NCI-H510A treated with DMSO at 0.1 percent for 48 hours (cell line): ENCODE data around the gene SBNO1.
"Not testable (repeated sequence)": the region's sequence is repeated elsewhere in the genome, so short reads cannot be mapped to it uniquely, and the experiment has no call there.

Experiments used
- DNase-seq: peaks from one replicate; lab custom pipeline; 2025; lab: John Stamatoyannopoulos, UW

SBNO1 gene

DNA sequence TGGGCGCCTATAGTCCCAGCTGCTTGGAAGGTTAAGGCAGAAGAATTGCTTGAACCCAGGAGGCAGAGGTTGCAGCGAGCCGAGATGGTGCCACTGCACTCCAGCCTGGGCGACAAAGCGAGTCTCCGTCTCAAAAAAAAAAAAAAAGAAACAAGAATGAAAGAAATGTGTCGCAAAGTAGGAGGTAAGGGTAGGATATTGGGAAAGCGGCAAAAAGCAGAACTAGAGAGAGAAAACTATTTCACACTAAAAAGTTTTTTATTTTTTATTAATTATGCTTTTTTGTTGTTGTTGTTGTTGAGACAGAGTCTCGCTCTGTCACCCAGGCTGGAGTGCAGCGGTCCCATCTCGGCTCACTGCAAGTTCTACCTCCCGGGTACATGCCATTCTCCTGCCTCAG lies 17.7 kb downstream of the SBNO1 start:
- no peak for DNase-seq

GRCh38 chr12:123344086-123344485 lies 20.6 kb downstream of the SBNO1 start:
- no peak for DNase-seq

DNA sequence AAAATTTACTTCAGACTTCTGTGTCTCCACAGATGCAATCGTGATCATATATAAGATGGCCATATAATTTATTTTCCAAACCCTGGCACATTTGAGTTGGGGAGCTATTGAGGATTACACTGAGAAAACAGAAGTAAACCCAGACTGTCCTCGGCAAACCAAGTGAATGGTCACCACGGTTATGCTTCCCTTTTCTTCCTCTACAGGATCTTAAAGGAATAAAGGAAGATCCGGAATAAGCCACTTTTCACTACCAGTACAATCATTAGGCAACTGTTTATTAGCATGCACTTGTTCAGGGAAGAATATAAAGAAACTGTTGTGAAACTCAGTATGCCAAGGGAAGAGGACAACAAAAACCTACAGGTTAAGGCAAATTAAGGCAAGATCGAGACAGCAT lies 27.6 kb downstream of the SBNO1 start:
- DNase-seq: no peak

- DNase-seq: no peak
Observed at GRCh38 chr12:123336530-123336929, 28.1 kb downstream of the SBNO1 start.

- no peak for DNase-seq
Observed at GRCh38 chr12:123335490-123335889, 29.2 kb downstream of the SBNO1 start.

DNA sequence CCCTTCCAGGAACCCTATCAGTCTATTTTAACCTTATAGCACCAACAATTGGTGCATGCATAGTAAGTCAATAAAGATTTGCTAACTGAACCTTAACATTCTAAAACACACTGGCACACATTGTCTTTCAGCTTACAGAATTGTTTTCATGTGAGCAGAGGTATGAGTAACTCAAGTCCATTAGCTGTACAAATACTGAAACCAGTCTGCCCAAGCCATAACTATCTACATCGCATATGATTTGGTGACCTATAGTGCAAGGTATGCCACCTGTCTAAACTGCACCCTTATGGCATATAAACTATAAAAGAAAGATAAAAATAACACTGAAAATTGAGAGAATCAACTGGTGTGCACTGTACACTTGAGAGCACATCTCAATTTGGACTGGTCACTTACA lies 34.8 kb downstream of the SBNO1 start:
- no peak for DNase-seq

GRCh38 chr12:123319826-123320225 lies 44.8 kb downstream of the SBNO1 start:
- DNase-seq: no peak

GRCh38 chr12:123319273-123319672 lies 45.4 kb downstream of the SBNO1 start:
- DNase-seq: no peak

GRCh38 chr12:123313046-123313445 lies 51.6 kb downstream of the SBNO1 start:
- not testable (repeated sequence) for DNase-seq

DNA sequence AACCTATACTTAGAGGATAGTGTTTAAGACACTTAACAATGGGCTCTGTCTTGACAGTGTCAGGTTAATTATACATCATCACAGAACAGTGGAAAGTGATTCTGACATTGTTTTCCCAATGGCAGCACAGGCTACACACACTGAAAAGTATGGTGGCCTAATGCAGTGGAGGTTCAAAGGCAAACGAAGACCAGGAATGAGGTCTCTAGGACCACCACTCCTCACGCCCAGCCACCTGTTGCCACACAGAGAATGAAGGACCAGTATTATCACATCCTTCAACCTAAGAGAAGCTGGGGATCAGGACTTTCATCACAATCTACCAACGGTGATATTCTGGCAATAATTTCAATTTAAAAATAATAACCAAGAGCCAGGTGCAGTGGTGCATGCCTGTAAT lies 58.4 kb downstream of the SBNO1 start:
- no peak for DNase-seq

DNA sequence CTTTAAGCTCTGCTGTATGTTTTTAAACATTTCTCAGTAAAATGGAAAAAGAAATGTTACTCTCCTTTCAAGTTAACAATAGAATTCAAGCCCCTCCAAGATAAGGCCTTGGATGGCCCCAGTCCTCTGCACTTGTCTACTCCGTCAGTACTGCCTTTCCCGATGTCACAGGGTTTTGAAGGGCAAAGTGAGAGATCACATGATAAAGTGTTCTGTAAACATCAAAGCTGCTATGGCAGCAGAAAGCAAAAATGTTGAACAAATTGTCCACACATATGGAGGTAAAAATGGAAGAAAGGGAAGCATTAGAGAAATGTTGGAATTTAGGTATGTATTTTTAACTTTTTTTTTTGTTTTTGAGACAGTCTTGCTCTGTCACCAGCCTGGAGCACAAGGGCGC lies 59.5 kb downstream of the SBNO1 start:
- no peak for DNase-seq

DNA sequence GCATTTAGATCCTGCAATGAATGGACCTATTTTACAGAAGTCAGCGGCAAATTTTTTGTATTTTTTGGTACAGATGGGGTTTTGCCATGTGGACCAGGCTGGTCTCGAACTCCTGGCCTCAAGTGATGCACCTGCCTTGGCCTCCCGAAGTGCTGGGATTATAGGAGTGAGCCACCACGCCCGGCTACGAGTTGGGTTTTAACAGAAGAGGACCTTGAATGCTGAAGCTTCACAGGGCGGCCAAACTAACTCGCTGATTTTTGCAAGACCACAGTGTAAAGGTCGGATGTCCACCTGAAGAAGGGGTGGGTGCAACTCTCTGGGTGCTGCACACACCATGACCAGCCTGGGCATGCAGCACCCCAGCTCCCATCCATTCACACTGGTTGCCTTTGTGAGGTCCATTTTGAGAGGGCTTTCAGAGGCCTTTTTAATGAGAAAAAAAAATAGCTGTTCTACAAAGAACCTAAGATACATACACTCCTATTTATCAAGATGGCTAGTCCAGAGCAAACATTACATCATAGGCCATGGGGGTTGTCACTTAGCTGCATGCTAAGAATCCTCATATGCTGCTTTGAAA lies 71.4 kb downstream of the SBNO1 start:
- no peak for DNase-seq

DNA sequence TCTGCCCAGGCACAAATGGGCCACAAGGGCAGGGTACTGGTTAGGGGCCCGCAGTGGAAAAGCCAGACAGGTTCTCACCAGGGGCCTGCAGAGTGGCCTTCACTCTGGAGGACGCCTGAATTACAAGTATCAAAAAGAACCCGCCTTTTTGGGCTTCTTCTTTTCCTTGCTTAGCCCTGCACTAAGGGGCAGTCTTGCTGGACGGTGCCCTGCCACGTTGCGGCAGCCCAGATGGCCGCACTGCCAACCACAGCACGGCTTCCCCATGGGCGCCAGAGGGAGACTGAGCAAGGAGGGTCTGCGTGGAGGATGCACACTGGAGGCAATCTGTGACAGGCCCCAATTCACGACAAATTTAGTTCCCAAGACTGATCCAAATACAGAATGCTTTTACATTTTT lies 74.7 kb downstream of the SBNO1 start:
- DNase-seq: no peak

DNA sequence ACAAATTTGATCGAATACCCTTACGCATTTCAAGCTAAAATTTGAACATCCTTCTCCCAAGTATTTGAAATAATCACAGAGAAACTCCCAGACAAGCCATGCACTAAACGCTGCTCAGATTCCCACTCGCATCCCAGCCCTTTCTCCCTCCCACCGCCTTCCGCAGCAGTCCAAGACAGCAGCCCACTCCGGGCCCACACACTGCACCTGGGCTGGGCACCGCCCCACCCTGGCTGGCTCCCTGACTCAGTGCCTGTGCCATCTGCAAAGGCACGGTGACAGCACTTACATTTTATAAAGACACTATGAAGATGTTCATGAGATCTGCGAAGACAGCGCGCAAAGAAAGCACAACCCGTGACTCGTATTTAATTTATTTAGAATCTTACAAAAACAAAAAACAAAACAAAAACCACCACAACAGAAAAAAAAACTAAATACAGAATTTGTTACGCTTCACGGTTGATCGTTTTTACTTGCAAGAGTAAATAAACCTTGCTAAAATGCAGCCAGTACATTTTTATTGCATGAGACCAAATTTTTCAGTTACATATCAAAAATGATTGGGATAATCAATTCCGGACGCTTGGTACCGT lies 75.8 kb downstream of the SBNO1 start:
- no peak for DNase-seq

GRCh38 chr12:123286652-123287373 lies 77.8 kb downstream of the SBNO1 start:
- DNase-seq: no peak

GRCh38 chr12:123284669-123285068 lies 80.0 kb downstream of the SBNO1 start:
- DNase-seq: no peak

DNA sequence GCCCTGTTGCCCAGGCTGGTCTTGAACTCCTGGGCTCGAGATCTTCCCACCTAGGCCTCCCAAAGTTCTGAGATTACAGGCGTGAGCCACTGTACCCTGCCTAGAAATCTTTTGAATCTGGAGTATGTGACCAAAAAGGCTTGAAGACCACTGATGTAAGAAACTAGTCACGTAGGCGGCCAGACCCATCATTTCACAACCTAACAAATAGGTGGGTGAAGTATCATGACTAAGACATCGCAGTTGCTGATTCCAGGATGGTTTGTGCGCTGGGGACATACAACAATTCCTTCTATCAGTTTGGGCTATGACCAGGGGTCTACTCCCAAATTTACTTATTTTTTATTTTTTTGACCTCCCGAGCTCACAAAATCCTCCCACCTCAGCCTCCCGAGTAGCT lies 81.2 kb downstream of the SBNO1 start:
- DNase-seq: no peak

DNA sequence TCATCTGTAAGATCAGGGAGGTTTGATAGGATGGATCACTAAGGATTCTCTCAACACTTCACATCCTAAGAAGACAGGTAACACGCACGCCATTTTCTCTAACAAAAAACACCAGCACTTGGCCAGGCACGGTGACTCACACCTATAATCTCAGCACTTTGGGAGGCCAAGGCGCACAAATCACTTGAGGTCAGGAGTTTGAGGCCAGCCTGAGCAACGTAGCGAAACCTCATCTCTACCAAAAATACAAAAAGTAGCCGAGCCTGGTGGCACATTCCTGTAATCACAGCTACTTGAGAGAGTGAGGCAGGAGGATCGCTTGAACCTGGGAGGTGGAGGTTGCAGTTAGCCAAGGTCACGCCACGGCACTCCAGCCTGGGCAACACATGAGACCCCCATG lies 82.5 kb downstream of the SBNO1 start:
- no peak for DNase-seq

- DNase-seq: no peak
Observed at GRCh38 chr12:123280971-123281370, 83.7 kb downstream of the SBNO1 start.

DNA sequence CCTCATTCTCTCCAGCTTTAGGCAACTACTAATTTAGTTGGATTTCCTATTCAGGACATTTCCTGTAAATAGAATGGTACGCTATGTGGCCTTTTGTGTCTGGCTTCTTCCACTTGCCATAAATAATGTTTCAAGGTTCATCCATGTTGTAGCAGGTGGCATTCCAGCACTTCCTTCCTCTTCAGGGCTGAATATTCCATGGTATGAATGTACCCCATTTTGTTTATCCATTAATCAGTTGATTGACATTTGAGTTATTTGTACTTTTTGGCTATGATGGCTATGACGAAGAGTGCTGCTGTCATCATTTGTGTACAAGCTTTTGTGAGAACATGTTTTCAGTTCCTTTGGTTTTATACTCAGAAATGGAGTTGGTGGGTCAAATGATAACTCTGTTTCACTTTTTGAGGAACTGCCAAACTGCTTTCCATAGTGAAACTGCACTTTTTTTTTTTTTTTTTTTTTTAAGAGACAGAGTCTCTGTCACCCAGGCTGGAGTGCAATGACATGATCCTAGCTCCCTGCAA lies 86.5 kb downstream of the SBNO1 start:
- no peak for DNase-seq

GRCh38 chr12:123273166-123273565 lies 91.5 kb downstream of the SBNO1 start:
- no peak for DNase-seq

DNA sequence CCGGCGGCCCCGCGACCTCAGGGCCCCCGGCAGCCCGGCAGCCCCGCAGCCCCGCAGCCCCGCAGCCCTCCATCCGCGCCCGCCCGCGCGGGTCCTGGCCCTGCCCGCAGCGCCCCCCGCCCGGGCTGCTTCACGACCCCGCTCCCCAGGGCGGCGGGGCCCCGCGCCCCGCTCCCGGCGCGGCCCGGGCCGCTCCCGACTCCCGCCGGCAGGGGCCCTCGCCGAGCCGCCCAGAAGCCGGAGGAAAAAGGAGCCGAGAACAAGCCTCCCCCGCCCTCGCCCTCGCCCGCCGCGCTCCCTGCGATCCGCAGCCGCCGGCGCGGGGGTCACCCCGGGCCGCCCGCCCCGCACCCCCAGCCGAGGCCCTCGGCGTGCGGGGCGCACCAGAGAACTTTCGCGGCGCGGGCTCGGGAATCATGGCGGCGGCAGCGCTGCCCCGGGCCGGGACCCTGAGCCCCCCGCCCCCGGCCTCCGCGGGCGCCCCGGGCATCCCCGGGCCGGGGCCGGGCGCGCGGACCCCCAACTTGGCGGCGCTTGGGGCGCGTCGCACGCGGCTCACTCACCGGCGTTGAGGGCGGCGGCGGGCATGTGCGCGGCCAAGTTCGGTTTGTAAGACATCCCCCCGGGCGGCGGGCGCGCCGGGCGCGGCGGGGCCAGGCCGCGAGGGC lies 93.5 kb downstream of the SBNO1 start:
- DNase-seq: peak; percentile 57
